ENCODE data around the gene C20orf144.
"Not testable (repeated sequence)": the region's sequence is repeated elsewhere in the genome, so short reads cannot be mapped to it uniquely, and the experiment has no call there.

The C20orf144 gene

DNA sequence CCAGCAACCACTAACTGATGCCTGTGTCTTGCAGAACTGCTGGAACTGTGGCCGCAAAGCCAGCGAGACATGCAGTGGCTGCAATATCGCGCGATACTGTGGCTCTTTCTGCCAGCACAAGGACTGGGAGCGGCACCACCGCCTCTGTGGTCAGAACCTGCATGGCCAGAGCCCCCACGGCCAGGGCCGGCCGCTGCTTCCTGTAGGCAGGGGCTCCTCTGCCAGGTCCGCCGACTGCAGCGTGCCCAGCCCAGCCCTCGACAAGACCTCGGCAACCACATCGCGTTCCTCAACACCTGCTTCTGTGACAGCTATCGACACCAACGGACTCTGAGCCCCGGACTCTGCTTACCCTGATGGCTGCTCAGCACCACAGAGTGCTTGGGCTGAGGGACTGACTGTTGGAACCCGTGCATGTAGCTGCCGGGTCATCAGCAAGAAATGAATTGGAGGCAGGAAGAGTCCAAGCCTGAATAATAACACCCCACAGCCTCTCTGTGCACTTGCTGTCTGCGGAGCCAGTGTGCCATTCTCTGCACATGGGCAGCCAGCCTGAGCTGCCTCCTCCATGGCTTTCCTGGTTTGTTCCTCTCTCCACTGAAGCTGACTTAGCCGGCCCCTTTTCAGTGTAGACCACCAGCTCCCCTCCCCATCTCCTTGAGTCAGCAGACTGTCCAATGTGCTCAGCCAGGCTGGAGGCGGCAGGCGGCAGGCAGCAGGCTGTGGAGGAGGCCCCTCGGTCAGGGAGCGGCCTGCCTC, 17.6 kb upstream of the C20orf144 start:
- H3K4me3 ChIP-seq (ENCODE audit: low read length), result no peak overlapping the region
- DNase-seq (ENCODE audit: low read depth), result no peak
- TF ChIP-seq, protein P1, sequence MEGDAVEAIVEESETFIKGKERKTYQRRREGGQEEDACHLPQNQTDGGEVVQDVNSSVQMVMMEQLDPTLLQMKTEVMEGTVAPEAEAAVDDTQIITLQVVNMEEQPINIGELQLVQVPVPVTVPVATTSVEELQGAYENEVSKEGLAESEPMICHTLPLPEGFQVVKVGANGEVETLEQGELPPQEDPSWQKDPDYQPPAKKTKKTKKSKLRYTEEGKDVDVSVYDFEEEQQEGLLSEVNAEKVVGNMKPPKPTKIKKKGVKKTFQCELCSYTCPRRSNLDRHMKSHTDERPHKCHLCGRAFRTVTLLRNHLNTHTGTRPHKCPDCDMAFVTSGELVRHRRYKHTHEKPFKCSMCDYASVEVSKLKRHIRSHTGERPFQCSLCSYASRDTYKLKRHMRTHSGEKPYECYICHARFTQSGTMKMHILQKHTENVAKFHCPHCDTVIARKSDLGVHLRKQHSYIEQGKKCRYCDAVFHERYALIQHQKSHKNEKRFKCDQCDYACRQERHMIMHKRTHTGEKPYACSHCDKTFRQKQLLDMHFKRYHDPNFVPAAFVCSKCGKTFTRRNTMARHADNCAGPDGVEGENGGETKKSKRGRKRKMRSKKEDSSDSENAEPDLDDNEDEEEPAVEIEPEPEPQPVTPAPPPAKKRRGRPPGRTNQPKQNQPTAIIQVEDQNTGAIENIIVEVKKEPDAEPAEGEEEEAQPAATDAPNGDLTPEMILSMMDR (IDR thresholded peaks at IDR 0.05; ENCODE audit: insufficient read depth, low read depth, low read length, missing control alignments), result no peak

DNA sequence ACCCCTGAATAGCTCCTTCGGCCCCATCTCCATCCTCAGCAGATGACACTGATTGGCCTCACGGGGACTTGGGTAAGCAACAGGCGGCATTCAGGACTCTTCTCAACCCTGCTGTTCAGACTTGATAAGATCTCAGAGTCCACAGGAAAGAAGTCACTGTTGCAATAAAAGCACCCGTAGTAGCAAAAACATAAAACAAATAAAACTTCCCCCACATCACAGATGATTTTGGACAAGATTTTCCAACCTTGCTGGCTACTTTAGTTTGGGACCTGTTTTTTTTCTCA, 17.1 kb upstream of the C20orf144 start:
- TF ChIP-seq, protein P1 (IDR thresholded peaks at IDR 0.05; ENCODE audit: insufficient read depth, low read depth, low read length, missing control alignments), result no peak
- no peak for DNase-seq (ENCODE audit: low read depth)
- no peak overlapping the region for H3K4me3 ChIP-seq (ENCODE audit: low read length)

DNA sequence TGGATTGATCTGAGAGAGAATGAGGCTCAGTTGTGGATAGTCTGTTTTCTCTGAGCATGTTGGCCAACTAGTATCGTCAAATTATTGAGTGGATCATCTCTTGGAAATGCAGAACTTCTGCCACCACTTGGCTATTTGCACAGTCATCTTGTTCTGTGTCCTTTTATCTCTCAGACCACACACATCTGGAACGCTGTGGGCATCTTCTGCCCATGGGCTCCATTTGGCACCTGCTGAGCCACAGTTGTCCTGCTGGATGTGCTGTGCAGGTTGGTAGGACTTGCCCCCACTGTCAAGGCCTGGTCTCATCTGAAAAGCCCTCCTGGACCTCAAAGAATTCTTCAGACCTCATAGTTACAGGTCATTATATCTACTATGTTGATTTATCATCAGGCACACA, 16.7 kb upstream of the C20orf144 start:
- H3K4me3 ChIP-seq (ENCODE audit: low read length), result no peak overlapping the region
- no peak for DNase-seq (ENCODE audit: low read depth)
- TF ChIP-seq, protein P1 (IDR thresholded peaks at IDR 0.05; ENCODE audit: insufficient read depth, low read depth, low read length, missing control alignments), result no peak

DNA sequence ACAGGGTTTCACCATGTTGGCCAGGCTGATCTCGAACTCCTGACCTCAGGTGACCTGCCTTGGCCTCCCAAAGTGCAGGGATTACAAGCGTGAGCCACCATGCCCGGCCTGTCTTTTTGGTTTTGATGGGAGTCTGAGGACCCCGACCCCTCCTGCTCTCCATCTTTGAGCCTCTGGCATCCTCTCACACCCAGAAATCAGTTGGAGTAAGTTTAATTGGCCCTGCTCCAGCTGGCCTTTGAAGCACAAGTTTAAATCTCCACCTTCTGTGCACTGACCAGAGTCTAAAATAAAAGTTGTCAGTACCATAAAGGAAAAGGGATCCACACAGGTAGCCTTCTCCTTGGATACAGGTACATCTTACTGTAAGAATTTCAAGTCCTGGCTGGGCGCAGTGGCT, 15.9 kb upstream of the C20orf144 start:
- TF ChIP-seq, protein P1 (IDR thresholded peaks at IDR 0.05; ENCODE audit: insufficient read depth, low read depth, low read length, missing control alignments), result no peak
- no peak for DNase-seq (ENCODE audit: low read depth)
- no peak overlapping the region for H3K4me3 ChIP-seq (ENCODE audit: low read length)

DNA sequence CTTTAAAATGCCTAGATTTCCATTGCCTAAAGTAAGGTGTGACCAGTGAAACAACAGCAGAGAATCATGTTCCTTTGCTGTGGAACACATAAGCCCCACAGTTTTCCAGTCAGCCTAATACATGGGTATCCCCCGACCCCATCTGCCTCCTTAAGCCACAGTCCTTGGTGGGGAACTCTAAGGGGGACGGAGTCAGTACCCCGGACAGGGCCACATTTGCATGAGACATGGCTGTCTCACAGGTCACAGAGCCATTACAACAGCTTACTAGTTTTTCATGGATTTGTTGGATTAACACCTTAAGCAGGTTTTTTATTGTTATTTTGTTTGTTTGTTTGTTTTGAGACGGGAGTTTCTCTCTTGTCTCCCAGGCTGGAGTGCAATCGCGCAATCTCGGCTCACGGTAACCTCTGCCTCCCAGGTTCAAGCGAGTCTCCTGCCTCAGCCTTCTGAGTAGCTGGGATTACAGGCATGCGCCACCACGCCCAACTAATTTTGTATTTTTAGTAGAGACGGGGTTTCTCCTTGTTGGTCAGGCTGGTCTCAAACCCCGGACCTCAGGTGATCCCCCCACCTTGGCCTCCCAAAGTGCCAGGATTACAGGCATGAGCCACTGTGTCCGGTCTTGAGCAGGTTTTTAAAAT, 15.0 kb upstream of the C20orf144 start:
- not testable (repeated sequence) for H3K4me3 ChIP-seq (ENCODE audit: low read length); DNase-seq (ENCODE audit: low read depth)

DNA sequence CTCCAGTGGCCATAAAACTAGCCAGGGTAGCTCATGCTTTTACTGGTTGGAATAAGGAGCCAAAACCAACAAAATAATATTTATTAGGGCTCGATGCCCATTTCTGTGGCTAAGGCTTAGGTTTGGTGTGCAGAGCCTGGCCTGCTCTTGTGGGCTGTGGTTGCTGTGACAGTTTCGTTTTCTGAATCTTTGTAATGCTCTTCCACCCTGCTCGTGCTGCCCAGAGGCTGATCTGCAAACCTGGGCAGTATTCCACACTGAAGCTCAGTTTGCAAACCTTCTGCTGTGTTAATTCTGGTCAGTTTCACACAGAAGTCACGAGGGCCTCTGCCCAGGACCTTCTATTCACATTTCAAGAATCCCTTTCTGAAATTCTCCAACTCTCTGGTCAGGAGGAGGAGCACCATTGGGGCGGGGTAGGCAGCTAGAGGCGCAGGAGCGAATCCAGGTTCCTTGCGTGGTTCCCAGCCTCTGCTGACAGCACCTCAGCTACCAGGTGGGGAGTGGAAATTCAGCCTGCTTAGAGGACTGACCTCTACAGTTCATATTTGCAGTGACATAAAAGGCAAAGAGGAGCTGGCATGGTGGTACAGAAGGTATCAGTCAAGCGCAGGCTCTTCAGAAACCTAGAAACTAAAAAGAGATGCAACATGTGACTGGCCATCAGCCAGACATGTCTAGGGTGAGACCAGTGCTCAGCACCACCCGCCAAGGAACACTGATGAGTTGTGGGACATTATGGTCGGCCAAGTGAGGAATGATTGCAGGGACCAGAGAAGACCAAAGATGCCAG, 14.3 kb upstream of the C20orf144 start:
- H3K4me3 ChIP-seq (ENCODE audit: low read length), result no peak overlapping the region
- TF ChIP-seq, protein P1 (IDR thresholded peaks at IDR 0.05; ENCODE audit: insufficient read depth, low read depth, low read length, missing control alignments), result no peak
- DNase-seq (ENCODE audit: low read depth), result no peak

DNA sequence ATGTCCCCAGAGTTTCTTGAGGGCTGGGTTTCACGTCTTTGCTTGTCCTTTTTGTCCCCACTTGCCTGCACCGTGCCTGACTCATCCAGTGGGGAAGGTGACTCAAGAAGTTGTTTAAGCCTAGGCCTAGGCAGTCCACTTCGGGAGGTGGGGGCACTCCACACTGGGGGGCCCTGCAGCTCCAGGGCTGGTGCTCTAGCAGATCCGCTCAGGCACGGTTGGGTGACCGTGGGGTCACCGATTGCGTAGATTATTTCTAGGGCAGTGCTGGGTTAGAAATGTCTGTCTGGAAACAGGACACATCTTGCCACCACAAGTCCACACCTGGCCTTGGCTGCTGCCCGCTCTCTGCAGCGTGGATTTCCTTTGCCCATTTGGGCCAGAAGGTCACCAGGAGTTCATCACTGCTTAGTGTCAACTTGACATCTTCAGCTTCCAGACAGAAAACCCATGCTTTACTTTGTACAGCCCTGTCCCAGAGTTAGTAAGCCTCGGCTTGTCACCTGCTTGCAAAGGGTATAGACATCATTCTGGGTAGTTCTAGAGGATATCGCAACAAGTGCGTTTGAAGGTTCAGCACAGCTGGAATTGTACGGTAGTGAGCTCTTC, 13.6 kb upstream of the C20orf144 start:
- TF ChIP-seq, protein P1 (IDR thresholded peaks at IDR 0.05; ENCODE audit: insufficient read depth, low read depth, low read length, missing control alignments), result no peak
- DNase-seq (ENCODE audit: low read depth), result peak; percentile 74

More for the DNA sequence above, 13.6 kb upstream of the C20orf144 start:
- H3K4me3 ChIP-seq (ENCODE audit: low read length), result no peak overlapping the region

All from epithelial cell of esophagus (primary cell).